ENCODE measurements around the gene SNAP25. TPM values are rescaled to one million over a fixed set of nuclear protein-coding genes. Genes with fewer than 3 reads are reported as not detected.

Gene SNAP25
- total RNA-seq, 6 experiments from 2014 or later = 0.10 TPM; not detected in 5

- Mint-ChIP-seq H3K4me1 (ENCODE audit: low read depth) (peaks cover 72% of the 10 kb centered on the region), H3K4me3 (peak overlapping the region; percentile 55), H3K27me3 (ENCODE audit: insufficient read depth) (peaks cover 15% of the 10 kb centered on the region), H3K9me3 (no peaks in the 10 kb centered on the region), H3K36me3 (ENCODE audit: low read depth) (peaks cover 11% of the 10 kb centered on the region; the same call in 1 of the 2 replicates), H3K27ac (peak overlapping the region; percentile 71)
- peak; percentile 77 for DNase-seq
- TF ChIP-seq, protein P1, sequence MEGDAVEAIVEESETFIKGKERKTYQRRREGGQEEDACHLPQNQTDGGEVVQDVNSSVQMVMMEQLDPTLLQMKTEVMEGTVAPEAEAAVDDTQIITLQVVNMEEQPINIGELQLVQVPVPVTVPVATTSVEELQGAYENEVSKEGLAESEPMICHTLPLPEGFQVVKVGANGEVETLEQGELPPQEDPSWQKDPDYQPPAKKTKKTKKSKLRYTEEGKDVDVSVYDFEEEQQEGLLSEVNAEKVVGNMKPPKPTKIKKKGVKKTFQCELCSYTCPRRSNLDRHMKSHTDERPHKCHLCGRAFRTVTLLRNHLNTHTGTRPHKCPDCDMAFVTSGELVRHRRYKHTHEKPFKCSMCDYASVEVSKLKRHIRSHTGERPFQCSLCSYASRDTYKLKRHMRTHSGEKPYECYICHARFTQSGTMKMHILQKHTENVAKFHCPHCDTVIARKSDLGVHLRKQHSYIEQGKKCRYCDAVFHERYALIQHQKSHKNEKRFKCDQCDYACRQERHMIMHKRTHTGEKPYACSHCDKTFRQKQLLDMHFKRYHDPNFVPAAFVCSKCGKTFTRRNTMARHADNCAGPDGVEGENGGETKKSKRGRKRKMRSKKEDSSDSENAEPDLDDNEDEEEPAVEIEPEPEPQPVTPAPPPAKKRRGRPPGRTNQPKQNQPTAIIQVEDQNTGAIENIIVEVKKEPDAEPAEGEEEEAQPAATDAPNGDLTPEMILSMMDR (IDR thresholded peaks at IDR 0.05) = no peak
These were observed 88.1 kb downstream of the SNAP25 start for GRCh38 chr20:10306440-10307358.

DNA sequence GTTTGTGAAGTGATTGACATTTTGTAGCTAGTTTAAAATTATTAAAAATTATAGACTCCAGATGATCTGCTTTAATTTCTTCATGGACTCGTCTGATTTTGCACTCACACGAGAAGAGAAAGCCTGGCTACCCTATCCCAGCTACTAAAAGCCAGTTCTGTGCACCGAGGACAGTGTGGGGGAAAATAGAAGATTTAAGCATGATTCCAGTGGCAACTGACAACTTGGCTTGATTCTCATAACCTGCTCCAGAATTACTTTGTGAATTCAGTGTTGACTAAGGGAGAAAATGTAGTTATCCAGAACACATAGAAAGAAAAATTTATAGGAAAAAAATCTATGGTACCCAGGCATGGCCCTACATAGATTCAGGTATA lies 88.7 kb downstream of the SNAP25 start:
- Mint-ChIP-seq H3K9me3 (no peaks in the 10 kb centered on the region), H3K36me3 (ENCODE audit: low read depth) (peaks cover 15% of the 10 kb centered on the region), H3K27ac (peak overlapping the region; percentile 8; the same call in 1 of the 2 replicates), H3K27me3 (ENCODE audit: insufficient read depth) (peaks cover 18% of the 10 kb centered on the region), H3K4me1 (ENCODE audit: low read depth) (peaks cover 79% of the 10 kb centered on the region), H3K4me3 (0 out of 2 replicates have a peak overlapping the region, but pooled peaks have one; percentile 49)
- TF ChIP-seq, protein P1 (IDR thresholded peaks at IDR 0.05) = no peak
- DNase-seq = no peak

GRCh38 chr20:10308652-10309051 lies 90.0 kb downstream of the SNAP25 start:
- peaks cover 11% of the 10 kb centered on the region for H3K27me3 Mint-ChIP-seq (ENCODE audit: insufficient read depth)
- no peaks in the 10 kb centered on the region for H3K9me3 Mint-ChIP-seq
- peaks cover 15% of the 10 kb centered on the region for H3K36me3 Mint-ChIP-seq (ENCODE audit: low read depth)
- H3K27ac Mint-ChIP-seq = peak overlapping the region; percentile 58
- H3K4me3 Mint-ChIP-seq = peak overlapping the region; percentile 11
- no peak for DNase-seq
- TF ChIP-seq, protein P1 (IDR thresholded peaks at IDR 0.05) = no peak
- H3K4me1 Mint-ChIP-seq (ENCODE audit: low read depth) = peaks cover 83% of the 10 kb centered on the region

DNA sequence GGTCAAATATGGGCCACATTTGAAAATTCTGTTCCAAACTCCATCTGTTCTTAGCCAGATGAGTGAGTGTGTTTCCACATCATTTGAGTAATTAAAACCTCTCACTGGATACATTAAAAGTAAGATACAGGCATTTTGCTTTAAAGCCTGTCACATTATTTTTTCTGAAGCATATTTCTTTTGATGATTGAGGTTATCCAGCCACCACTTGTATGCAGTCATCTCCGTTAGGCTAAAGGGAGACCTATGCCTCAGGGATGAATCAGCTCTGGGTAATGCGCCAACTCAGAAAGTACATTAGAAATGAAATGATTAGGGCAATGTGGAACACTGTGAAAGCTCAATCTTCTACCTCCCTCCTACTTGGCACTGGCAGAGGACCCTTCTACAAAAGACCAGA lies 90.7 kb downstream of the SNAP25 start:
- H3K27ac Mint-ChIP-seq = peak overlapping the region; percentile 58
- H3K27me3 Mint-ChIP-seq (ENCODE audit: insufficient read depth) = peaks cover 6% of the 10 kb centered on the region
- peak; percentile 88 for DNase-seq
- TF ChIP-seq, protein P1 (IDR thresholded peaks at IDR 0.05) = no peak
- no peaks in the 10 kb centered on the region for H3K9me3 Mint-ChIP-seq
- peaks cover 15% of the 10 kb centered on the region for H3K36me3 Mint-ChIP-seq (ENCODE audit: low read depth)
- H3K4me1 Mint-ChIP-seq (ENCODE audit: low read depth) = peaks cover 83% of the 10 kb centered on the region
- H3K4me3 Mint-ChIP-seq = peak overlapping the region; percentile 63

- Mint-ChIP-seq H3K27me3 (ENCODE audit: insufficient read depth) (peaks cover 19% of the 10 kb centered on the region), H3K4me3 (no peak overlapping the region), H3K9me3 (no peaks in the 10 kb centered on the region), H3K27ac (no peak overlapping the region), H3K36me3 (ENCODE audit: low read depth) (peaks cover 11% of the 10 kb centered on the region), H3K4me1 (ENCODE audit: low read depth) (peaks cover 74% of the 10 kb centered on the region)
- DNase-seq = no peak
- TF ChIP-seq, protein P1 (IDR thresholded peaks at IDR 0.05) = no peak
These were observed 93.5 kb downstream of the SNAP25 start for GRCh38 chr20:10312111-10312510.
